GM12865 (cell line): ENCODE data around the gene RHOA.
"Not testable (repeated sequence)": the region's sequence is repeated elsewhere in the genome, so short reads cannot be mapped to it uniquely, and the experiment has no call there.

Experiments used
- DNase-seq: peaks from one replicate; pipeline ENCODE4 v3.0.0; 2010; ENCODE audit warnings: low read depth
- H3K4me3 ChIP-seq: 2 replicates; pipeline ENCODE4 v1.5.1; 2011; ENCODE audit warnings: mild to moderate bottlenecking, low read depth, low read length, control low read depth
- CTCF ChIP-seq: IDR thresholded peaks from 2 replicates; pipeline ENCODE4 v1.5.1; 2011; ENCODE audit warnings: low read length, control low read depth, low read depth, inconsistent platforms; ENCODE audit not compliant: insufficient read depth; ENCODE audit errors: missing control alignments

RHOA gene

GRCh38 chr3:49352890-49353421 lies 58.8 kb downstream of the RHOA start:
- DNase-seq, result no peak
- no peak for TF ChIP-seq CTCF
- no peak overlapping the region for H3K4me3 ChIP-seq

- no peak for DNase-seq
- TF ChIP-seq CTCF, result no peak
- no peak overlapping the region for H3K4me3 ChIP-seq
Measured at GRCh38 chr3:49352281-49352680, 59.5 kb downstream of the RHOA start.

- DNase-seq, result peak; percentile 16
- TF ChIP-seq CTCF, result no peak
- H3K4me3 ChIP-seq, result no peak overlapping the region
Measured at GRCh38 chr3:49351521-49352011, 60.2 kb downstream of the RHOA start.

GRCh38 chr3:49349348-49350114 lies 62.2 kb downstream of the RHOA start:
- DNase-seq, result no peak
- no peak overlapping the region for H3K4me3 ChIP-seq
- no peak for TF ChIP-seq CTCF

- not testable (repeated sequence) for H3K4me3 ChIP-seq, DNase-seq
Measured at GRCh38 chr3:49348361-49348760, 63.4 kb downstream of the RHOA start.

GRCh38 chr3:49346797-49347251 lies 65.0 kb downstream of the RHOA start:
- H3K4me3 ChIP-seq, result no peak overlapping the region
- TF ChIP-seq CTCF, result no peak
- no peak for DNase-seq

- peak; percentile 58 for DNase-seq
- TF ChIP-seq CTCF, result no peak
- no peak overlapping the region for H3K4me3 ChIP-seq
Measured at GRCh38 chr3:49343163-49343562, 68.6 kb downstream of the RHOA start.
